NCI-H1092 treated with DMSO at 0.1 percent for 48 hours (cell line): ENCODE results near the gene KRTAP19-8.

Source experiments
- DNase-seq: peaks from one replicate; lab custom pipeline; 2025; lab: John Stamatoyannopoulos, UW

KRTAP19-8 gene, protein sequence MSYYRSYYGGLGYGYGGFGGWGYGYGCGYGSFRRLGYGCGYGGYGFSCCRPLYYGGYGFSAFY

DNA sequence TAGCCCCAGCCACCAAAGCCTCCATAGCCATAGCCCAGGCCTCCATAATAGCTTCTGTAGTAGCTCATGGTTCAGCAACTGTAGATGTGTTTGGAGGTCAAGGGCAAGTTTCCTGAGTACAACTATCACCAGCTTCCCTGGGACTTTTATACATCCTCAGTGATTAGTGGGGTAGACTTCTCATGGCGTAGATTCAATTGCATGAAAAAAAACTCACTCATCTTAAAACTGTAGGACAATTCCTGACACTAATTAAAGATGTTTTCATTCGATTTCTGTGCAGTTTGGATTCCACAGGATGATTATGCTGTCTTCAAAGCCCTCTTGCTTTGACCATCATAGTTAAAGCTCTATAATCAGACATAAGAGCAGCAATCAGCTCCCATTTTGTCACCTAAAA, at the start of gene KRTAP19-8:
Gene KRTAP19-8, minus strand, starts transcription at position 101 of the 400 bp plus-strand sequence. Its CDS starts 33 bp downstream, at position 68.
- no peak for DNase-seq

DNA sequence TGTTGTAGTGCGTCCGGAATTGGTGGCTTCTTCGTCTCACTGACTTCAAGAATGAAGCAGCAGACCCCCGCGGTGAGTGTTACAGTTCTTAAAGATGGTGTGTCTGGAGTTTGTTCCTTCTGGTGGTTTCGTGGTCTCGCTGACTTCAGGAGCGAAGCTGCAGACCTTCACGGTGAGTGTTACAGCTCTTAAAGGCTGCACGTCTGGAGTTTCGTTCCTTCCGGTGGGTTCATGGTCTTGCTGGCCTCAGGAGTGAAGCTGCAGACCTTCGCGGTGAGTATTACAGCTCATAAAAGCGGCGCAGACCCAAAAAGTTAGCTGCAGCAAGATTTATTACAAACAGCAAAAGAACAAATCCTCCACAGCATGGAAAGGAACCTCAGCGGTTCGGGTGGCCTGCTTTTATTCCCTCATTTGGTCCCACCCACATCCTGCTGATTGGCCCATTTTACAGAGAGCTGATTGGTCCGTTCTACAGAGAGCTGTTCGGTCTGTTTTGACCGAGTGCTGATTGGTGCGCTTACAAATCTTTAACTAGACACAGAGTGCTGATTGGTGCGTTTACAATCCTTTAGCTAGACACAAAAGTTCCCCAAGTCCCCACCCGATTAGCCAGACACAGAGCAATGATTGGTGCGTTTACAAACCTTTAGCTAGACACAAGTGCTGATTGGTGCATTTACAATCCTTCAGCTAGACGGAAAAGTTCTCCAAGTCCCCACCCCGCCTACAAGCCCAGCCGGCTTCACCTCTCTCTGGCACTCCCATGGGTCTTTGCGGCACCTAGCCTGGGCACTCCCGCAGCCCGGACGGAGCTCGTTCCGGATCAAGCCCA, 49.6 kb upstream of the KRTAP19-8 start:
- DNase-seq = no peak

DNA sequence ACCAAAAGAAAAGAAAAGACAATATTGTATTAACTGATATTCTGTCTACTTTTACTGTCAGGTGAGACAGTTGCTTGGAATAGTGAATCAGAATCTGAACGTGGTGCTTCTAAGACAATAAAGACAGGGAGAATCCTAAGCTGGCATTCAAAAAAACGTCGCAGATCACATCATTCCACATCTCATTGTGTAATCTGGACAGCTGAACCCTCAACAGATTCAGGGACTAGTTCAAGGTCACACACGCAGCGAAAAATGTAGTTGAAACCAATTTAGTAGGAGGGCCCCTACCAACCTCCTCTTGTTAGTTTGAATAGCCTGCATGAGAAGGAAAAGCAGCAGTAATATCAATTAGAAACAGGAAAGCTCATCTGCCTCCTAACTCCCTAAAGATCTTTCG, 46.4 kb upstream of the KRTAP19-8 start:
- no peak for DNase-seq

DNA sequence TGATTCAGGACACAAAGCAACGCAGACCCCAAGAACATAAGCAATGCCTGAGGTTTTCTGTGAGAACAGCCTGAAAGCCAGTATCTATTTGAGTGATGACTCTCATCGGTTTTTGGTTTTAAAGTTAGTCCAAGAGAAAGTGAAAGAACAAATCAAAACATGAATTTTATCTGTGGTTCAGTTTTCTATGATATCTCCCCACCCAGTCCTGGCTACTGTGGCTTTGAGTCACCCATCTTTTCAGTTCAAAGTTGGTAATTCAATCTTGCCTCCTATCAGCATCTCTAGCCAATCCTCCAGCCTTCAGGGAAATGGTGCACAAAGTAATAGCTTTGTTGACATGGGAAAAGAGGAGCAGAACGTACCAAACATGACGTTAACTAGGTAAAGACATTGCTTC, 40.5 kb upstream of the KRTAP19-8 start:
- DNase-seq = no peak

DNA sequence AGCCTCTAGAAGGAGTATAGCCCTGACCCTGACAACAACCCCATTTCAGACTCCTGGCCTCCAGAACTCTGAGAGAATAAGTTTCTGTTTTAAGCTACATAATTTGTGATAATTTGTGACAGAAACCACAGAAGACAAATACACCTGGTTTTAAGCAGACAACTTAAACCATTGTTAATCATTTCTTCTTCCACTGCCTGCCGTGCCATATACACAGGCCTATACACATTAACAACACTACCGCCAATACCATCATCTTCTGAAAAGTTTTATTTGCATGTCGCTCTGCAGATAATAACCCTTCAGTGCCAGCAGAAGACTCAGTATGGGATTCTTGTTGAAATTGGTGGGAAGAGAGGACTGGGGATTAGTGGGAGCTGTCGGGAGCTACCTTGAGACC, 39.9 kb upstream of the KRTAP19-8 start:
- no peak for DNase-seq

DNA sequence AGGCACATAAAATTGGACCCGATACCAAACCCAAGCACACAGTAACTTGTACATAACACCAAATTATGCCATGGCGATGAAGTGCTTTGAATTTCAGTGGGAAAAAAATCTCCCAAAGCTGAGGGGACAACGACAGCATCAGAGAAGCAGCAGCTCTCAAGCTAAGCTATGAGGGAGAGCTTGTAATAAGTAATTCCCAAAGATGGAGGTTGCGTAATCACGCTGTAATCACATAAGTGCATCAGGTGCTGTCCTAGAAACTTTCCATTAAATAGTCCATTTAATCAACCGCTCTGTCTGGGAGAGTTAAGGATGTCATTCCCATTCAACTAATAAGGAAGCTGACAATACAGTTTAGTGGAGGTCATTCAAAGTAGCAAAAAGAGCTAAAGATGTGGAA, 37.6 kb upstream of the KRTAP19-8 start:
- no peak for DNase-seq

DNA sequence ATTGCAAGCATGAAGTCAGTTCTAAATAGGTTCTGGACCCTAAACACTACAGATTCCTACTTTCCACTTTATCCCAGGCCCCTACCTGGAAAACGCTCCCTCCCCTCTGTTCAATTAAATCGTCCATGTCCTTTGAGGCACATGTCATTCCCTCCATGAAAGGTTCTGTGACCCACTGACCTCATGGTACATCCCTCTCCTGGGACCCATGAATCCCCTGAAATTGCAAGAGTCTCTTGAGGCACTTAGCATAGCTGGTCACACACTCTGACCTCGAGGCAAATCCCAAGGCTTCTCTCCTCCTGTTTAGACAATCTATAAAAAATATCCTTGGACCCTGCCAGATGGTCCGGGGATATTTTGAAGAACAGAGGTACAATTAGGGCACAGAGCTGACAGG, 34.3 kb upstream of the KRTAP19-8 start:
- no peak for DNase-seq

DNA sequence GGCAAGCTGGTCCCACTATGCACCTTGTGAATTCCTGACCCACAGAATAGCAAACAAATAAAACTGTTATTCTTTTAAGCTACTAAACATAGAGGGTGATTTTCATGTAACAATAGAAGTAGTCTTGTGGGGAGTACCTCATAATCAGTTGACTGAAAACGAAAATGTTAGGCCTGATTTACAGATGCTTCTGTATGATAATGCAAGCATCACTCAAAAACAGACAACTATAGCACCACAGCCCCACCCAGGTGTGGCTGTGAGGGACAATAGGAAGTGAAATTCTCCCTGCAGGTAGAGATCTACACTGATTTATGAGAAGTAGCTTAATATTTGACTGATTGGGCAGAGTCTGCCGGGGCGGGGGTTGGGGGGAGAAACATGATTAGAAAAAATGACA, 26.5 kb upstream of the KRTAP19-8 start:
- DNase-seq = no peak

DNA sequence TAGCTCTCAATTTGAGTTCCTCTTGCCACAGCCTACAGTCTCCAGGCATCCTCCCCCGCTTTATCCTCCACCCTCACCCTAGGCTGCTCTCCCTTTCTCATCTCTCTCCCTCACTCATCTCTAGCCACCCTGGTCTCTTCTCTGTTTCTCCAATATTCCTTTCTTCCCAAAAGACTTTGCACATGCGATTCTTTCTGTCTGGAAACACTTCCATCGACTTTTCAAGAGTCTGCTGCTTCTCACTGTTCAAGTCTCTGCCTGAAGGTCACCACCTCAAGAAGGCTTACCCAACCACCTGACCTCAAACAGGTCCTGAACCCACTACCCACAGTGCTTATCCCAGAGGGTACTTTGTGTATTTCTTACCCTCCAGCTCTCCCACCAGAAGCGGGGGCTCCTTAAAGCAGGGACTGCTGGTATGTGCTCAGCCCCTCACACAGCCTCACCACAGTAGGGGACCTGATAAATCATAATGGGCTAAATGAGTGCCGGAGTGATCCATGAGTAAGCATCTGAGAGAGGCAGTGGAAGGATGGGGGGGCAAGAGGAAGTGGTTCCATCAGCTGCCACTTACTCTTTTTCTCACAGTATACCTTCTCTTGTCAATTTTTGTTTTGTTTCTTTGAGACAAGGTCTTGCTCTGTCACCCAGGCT, 14.3 kb upstream of the KRTAP19-8 start:
- no peak for DNase-seq

DNA sequence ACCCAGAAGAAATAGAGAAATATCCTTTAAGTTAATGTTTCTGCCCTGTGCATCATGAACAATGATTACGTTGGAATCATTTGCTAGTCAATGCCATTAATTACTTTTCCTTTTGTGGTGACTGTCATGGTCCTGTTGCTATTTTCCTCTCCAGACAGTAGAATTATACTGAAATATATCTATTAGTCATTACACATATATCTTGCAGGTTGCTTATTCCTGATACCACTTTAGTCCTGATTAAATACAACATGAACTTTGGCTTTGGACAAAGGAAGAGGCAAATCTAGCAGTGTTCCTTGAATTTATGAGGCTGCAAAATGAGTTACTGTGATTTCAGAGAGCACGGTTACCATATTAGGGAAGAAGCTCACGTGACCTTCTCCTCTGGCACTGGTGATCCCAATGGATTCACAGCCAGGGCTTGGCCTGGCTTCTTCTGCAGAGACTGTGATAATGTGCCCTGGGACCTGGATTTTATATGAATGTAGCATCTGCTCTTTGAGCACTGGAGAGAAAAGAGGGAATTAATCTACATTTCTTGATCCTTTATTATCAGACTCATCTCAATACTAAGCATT, 12.4 kb upstream of the KRTAP19-8 start:
- DNase-seq = no peak

DNA sequence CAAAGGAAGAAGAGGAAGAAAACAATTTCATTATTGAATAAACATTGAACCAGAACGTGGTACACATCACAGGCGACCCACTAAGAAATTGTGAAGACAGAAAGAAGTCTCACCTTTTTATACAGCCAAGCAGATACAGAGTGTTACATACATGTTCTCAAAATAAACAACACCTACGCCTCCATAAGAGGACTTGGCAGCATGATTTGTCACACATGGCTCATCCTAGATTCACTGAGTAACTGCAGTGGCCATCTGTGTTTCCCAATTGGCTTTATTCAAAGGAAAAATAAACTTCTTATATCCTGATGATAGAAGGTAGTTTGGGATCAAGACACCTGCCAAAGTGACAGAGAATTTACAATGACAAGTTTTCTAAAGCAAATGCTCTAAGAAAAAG, 7.6 kb upstream of the KRTAP19-8 start:
- no peak for DNase-seq

DNA sequence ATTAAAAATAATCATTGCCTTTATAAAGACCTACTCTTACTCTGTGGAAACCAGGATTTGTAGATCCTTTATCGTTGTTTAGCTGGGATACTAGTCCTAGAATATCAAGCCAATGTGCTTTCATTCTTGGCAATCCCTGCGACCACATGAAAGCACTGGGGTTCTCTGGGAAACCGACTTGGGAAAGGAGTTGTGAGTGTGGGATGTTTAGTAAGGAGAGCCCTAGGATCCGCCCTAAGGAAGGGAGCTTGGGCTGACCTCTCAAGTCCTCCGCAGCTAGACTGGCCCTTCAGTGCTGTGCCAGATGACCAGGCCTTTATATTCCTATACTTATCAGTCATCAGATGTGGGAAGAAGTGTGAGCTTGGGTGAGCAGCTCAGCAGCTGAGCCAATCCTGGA, 5.2 kb upstream of the KRTAP19-8 start:
- DNase-seq = no peak

DNA sequence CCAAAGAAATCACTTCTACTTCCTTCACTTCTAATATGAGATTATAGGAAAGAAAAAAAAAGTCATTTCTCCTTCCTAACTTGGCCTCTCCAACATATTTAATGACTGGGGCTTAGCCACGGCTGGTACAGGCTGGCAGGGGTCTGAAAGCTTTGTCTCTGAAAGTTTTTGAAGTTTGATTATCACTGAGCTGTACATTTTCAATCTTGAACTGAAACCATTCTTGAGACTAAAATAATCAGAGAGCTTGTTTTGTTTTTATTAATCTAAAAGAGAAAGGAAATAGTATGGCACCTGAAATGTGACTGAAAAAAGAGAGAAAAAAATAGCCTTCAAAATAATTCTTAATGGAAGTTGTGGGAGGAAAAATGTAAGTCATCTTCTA, 3.8 kb upstream of the KRTAP19-8 start:
- DNase-seq = no peak

DNA sequence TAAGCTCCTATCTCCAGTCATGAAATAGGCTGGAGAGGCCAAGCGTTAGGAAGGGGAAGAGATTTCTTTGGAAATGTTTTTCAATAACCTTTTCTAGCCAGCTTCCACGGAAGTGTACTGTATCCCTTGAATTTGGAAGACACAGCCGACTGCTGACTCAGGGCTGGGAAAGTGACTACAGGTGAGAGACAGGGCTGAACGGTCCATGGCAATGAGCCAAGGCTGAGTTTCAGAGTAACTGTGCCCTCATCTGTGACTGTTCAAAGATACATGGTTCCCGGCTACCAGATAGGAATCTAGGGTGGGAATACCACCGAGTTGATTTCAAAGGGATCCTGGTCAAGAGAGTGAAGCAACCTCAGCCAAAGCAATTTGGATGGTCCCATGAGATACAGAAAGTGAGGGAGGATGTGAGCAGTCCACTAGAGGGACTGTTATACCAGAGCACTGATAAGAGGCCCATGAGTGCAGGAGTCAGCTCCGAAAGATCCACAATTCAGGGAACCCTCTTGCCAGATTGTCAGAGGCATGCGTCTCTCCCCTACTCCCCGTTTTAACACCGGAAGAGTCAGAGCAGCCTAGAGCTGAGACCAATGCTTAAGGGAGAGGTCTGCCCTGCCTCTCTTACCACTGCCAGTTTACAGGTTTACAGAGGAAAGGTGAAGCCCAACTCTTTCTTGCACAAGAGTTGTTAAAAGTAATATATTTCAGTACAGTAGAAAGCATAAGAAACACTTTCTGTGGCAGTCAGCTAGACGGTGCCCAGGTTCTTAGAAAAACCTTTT, 3.2 kb upstream of the KRTAP19-8 start:
- no peak for DNase-seq

DNA sequence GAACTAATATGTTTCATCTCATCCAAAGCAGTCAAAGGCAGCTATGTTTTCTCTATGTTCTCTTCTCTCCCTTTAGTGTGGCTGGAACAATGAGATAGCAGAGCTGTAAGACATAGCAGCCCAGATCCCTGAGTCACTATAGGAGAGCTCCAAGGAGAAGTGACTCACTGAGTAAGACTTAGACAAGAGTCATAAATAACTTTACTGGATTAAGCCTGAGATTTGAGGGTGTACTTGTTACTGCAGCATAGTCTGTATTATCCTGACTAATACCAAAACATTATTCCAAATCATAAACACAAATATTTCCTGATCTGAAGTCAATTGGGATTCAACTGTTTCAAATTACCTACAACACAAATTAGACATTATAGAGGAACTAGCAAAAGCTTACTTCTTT, 3.9 kb downstream of the KRTAP19-8 start:
- DNase-seq = no peak

DNA sequence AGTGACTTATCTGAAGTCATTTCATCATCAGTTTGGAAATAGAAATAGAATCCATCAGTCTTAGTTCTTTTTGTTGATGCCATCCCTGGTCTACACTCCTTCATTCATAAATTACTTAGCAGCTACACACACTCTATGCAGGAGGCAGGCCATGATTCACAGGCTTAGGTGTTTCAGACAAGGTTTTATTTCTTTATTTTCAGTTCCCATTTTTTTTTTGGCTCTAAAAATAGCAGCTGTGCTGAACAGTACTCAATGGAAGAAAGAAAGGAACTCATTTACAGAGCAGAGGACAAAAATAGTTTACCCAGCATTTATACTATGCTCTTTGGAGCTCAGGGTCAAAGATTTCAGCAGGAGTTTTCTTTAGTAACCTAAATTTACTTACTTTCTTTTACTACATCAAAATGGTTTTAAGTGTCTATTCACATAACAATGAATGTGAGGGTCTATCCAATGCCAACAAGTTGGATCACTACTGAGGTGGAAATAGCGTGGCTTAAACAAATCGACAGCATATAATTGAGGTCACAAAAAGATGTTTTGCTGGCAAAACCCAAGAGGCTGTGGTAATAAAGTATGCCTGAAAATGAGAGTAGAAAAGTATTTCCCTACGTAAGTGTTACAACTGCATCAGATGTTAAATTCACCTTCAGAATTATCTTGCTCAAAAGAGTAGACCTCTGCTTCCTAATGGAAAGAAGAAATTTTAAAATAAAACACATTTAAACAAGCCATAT, 7.7 kb downstream of the KRTAP19-8 start:
- DNase-seq = no peak

DNA sequence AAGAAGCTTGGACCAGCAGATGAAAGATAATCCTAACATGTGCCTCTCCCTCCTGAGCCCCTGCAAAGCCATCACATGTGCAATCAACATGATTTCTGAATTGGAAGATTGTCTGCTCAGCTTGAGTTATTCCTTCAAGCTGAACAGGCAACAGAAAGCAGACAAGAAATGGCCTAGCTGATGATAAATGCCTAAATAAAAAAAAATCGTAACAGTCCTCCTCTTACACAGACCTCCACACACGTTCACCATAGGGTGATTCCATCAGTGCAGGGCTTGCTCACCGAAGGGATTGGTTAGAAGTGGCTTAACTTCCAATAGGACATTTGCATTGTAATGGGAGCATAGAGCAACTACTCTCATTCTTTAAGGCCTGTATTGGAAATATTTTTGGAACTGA, 14.6 kb downstream of the KRTAP19-8 start:
- DNase-seq = no peak

DNA sequence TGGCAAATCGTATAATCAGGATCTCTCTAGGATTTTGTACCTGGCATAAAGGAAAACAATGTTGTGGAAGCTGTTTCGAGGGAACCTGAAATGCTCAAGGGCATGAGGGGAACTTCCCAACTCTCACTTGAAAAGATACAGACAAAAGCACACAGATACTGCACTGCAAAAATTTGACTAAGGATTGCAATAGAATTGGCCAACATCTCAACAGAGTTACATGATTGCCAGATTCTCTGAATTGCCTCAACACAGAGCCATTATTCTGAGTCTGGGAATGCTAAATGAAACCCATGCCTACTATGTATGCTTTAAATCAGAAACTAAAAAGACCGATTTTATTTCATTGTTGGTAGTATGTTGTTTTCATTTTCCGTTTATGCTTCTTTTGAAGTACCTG, 16.0 kb downstream of the KRTAP19-8 start:
- DNase-seq = no peak

DNA sequence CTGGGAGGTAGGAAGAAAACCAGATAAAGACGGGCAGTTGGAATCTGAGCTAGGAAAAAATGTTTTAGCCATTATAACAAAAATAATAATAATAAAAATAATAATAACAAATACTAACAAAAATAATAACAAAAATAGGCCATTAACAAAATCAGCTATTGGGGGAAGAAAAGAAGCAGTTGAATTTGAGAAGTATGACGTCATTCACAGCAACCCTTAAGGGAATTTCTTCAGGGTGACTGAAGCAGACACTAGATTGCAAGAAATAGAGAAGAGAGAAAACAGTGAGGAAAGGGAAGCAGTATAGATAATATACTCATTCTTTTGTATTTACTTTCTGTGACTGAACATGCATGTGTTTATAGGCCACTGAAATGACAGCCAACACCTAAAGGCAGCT, 20.0 kb downstream of the KRTAP19-8 start:
- DNase-seq = no peak

DNA sequence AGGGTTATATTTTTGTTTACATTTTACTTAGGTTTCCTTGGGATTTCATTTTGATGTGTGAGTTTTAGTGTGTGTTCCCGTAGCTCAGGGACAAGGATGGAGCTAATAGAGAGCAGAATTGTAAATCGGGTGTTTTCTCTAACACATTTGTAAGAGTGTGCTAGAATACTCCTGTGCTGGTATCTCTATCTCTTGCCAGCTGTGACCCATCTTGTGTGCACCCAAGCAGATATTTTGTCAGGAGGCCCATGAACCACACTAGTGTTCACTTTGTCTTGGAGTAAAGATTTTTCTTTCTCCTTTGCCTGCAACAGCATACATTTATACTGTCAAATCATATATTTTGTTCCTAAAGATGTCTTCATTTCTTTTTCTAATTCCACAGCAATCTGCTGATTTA, 23.4 kb downstream of the KRTAP19-8 start:
- DNase-seq = no peak
